ENCODE data around the gene ZNF143.

ZNF143 gene

GRCh38 chr11:9550191-9550628 lies 89.4 kb downstream of the ZNF143 start:
- no peak for DNase-seq

GRCh38 chr11:9561279-9561982 lies 100.6 kb downstream of the ZNF143 start:
- DNase-seq, result no peak

GRCh38 chr11:9562716-9563115 lies 101.9 kb downstream of the ZNF143 start:
- no peak for DNase-seq

- no peak for DNase-seq
Observed at GRCh38 chr11:9563196-9563730, 102.5 kb downstream of the ZNF143 start.

- no peak for DNase-seq
Observed at GRCh38 chr11:9565822-9566560, 105.2 kb downstream of the ZNF143 start.

GRCh38 chr11:9566561-9567063 lies 105.8 kb downstream of the ZNF143 start:
- no peak for DNase-seq

GRCh38 chr11:9567401-9567800 lies 106.6 kb downstream of the ZNF143 start:
- no peak for DNase-seq

- no peak for DNase-seq
Observed at GRCh38 chr11:9568161-9568853, 107.5 kb downstream of the ZNF143 start.

- DNase-seq, result no peak
Observed at GRCh38 chr11:9568854-9569587, 108.2 kb downstream of the ZNF143 start.

GRCh38 chr11:9569588-9570164 lies 108.9 kb downstream of the ZNF143 start:
- no peak for DNase-seq

GRCh38 chr11:9570313-9571025 lies 109.7 kb downstream of the ZNF143 start:
- DNase-seq, result no peak

GRCh38 chr11:9571071-9571762 lies 110.4 kb downstream of the ZNF143 start:
- no peak for DNase-seq

GRCh38 chr11:9571763-9572115 lies 110.9 kb downstream of the ZNF143 start:
- no peak for DNase-seq

GRCh38 chr11:9573052-9573774 lies 112.4 kb downstream of the ZNF143 start, which contains the start of gene WEE1:
Gene WEE1 (plus strand): TSS chr11:9573670. CDS start chr11:9573934, 264 bp downstream.
- peak; percentile 78 to 88 (median 82) for DNase-seq

- DNase-seq, result peak in 1 of 6 experiments; percentile 54
Observed at GRCh38 chr11:9573775-9574621, 113.2 kb downstream of the ZNF143 start.

- DNase-seq, result peak in 2 of 6 experiments; percentile 10 to 16
Observed at GRCh38 chr11:9574622-9575259, 113.9 kb downstream of the ZNF143 start.

- no peak for DNase-seq
Observed at GRCh38 chr11:9575260-9576240, 114.7 kb downstream of the ZNF143 start.

All from stimulated activated naive CD4-positive, alpha-beta T cell (primary cell).